Measurements from ENCODE around the gene ZNF232.

Gene ZNF232

DNA sequence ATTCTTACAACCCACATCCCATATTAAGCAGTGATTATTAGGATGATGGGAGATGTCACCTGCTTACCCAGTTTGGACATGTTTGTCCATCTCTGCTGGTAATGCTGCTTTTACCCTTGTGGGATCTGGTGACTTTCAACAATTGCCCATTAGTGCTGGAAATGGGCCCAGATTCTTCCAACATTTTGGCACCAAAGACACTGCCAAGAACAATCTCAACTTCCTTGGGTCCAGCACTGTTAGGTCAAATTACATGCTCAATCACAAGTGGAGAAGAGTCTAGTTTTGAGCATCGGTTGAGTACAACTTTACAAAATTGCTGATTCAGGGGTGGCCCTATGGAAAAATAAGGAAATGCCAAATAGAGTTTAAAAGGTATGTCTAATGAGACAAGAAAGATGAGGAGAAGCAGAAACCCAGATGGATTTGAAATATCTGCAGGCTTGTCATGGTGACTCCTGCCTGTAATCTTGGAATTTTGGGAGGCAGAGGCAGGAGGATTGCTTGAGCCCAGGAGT lies 46.4 kb downstream of the ZNF232 start:
- DNase-seq (ENCODE audit: low read depth): no peak
- H3K4me3 ChIP-seq (ENCODE audit: control insufficient read depth, low read depth, low read length): no peak overlapping the region
- TF ChIP-seq, protein P1, sequence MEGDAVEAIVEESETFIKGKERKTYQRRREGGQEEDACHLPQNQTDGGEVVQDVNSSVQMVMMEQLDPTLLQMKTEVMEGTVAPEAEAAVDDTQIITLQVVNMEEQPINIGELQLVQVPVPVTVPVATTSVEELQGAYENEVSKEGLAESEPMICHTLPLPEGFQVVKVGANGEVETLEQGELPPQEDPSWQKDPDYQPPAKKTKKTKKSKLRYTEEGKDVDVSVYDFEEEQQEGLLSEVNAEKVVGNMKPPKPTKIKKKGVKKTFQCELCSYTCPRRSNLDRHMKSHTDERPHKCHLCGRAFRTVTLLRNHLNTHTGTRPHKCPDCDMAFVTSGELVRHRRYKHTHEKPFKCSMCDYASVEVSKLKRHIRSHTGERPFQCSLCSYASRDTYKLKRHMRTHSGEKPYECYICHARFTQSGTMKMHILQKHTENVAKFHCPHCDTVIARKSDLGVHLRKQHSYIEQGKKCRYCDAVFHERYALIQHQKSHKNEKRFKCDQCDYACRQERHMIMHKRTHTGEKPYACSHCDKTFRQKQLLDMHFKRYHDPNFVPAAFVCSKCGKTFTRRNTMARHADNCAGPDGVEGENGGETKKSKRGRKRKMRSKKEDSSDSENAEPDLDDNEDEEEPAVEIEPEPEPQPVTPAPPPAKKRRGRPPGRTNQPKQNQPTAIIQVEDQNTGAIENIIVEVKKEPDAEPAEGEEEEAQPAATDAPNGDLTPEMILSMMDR (conservative IDR thresholded peaks at IDR 0.05; ENCODE audit: control insufficient read depth, insufficient read depth, low read depth, low read length): no peak

All from fibroblast of mammary gland (primary cell).